GM12878 (cell line): ENCODE results near the gene PSMD12. TPM values are rescaled to one million over a fixed set of nuclear protein-coding genes. Genes with fewer than 3 reads are reported as not detected.

ENCODE experiments used
- ATAC-seq: fragments of 200-7000 bp; cut with Tn5 transposase; 3 replicates; pipeline ENCODE4 v1.9.1; 2020; ENCODE audit warnings: mild to moderate bottlenecking, moderate library complexity
- BruUV-seq: library from RNA; stranded (reverse); fragments of 400-500 nt; replicated peaks from 2 replicates; lab custom pipeline; 2021; lab: Mats Ljungman, UMichigan
- CTCF ChIA-PET: fragments of 300-600 bp; sonication (Branson Sonifier 250); formaldehyde crosslinking; extraction: SDS; loops from one replicate; lab custom pipeline; 2021; ENCODE audit warnings: inconsistent platforms; lab: Yijun Ruan, JAX
- POLR2A ChIA-PET: fragments of 350-600 bp; formaldehyde crosslinking; extraction: SDS; loops from one replicate; lab custom pipeline; 2021; ENCODE audit warnings: inconsistent platforms; lab: Charles Lee
- RAD21 ChIA-PET: fragments of 300-600 bp; sonication (Branson Sonifier 250); formaldehyde crosslinking; loops from one replicate; lab custom pipeline; 2023; ENCODE audit warnings: antibody characterized with exemption; ENCODE audit not compliant: unreplicated experiment; lab: Charles Lee
- SMC1A ChIA-PET: fragments of 300-600 bp; sonication (Branson Sonifier 250); formaldehyde crosslinking; loops from one replicate; lab custom pipeline; 2023; ENCODE audit not compliant: unreplicated experiment, uncharacterized antibody; lab: Charles Lee
- DNase-seq: peaks from one replicate; pipeline ENCODE4 v3.0.0-alpha.2; 2011; ENCODE audit warnings: low read depth, low spot score
- FAIRE-seq: peaks from 3 replicates; lab custom pipeline; 2011; peaks lifted over from hg19 to GRCh38; lab: Jason Lieb, UNC
- H2AFZ ChIP-seq: 2 replicates; pipeline ENCODE4 v1.6.0; 2011; ENCODE audit warnings: low read depth, low read length, control low read depth; ENCODE audit not compliant: control insufficient read depth
- H3K27ac ChIP-seq: 2 replicates; pipeline ENCODE4 v1.5.1; 2011; ENCODE audit warnings: control low read depth; ENCODE audit not compliant: control insufficient read depth, insufficient read depth
- H3K27me3 ChIP-seq, 2 experiments: replicated peaks in 1 of 2; 2 replicates each; pipeline versions ENCODE4 v1.6.0 to v1.6.1; 2011; ENCODE audit warnings: low read length in 1 of 2; ENCODE audit not compliant: control insufficient read depth in 2 of 2, insufficient read depth in 2 of 2
- H3K36me3 ChIP-seq, 2 experiments: 2 replicates each; pipeline ENCODE4 v1.5.1; 2011; ENCODE audit warnings: low read length in 1 of 2; ENCODE audit not compliant: control insufficient read depth in 2 of 2, insufficient read depth in 2 of 2
- H3K4me1 ChIP-seq: 2 replicates; pipeline ENCODE4 v1.6.1; 2011; ENCODE audit warnings: mild to moderate bottlenecking, low read length, moderate library complexity, mixed read lengths; ENCODE audit not compliant: control insufficient read depth, insufficient read depth
- H3K4me2 ChIP-seq: 2 replicates; pipeline ENCODE4 v1.6.0; 2011; ENCODE audit warnings: control low read depth; ENCODE audit not compliant: control insufficient read depth, insufficient read depth
- H3K4me3 ChIP-seq: fragments of 200-600 bp; sonication (generic); 2 replicates; pipeline ENCODE4 v1.5.1; 2016
- H3K79me2 ChIP-seq: 2 replicates; pipeline ENCODE4 v1.6.0; 2011; ENCODE audit warnings: low read length; ENCODE audit not compliant: control insufficient read depth, insufficient read depth
- H3K9ac ChIP-seq: 2 replicates; pipeline ENCODE4 v1.8.0; 2011; ENCODE audit warnings: low read length, control low read depth, mixed read lengths; ENCODE audit not compliant: control insufficient read depth, insufficient read depth
- H3K9me3 ChIP-seq: replicated peaks from 3 replicates; pipeline ENCODE4 v1.5.1; 2011; ENCODE audit warnings: mild to moderate bottlenecking, low read length; ENCODE audit not compliant: control insufficient read depth, insufficient read depth
- H4K20me1 ChIP-seq: 2 replicates; pipeline ENCODE4 v1.6.0; 2011; ENCODE audit not compliant: control insufficient read depth, insufficient read depth
- BMI1 ChIP-seq: fragments of 450-650 bp; IDR thresholded peaks from 2 replicates; pipeline ENCODE4 v1.6.1; 2016; ENCODE audit warnings: mild to moderate bottlenecking, moderate library complexity, borderline replicate concordance
- CBX3 ChIP-seq: fragments of 200-600 bp; sonication (generic); IDR thresholded peaks from 2 replicates; pipeline ENCODE4 v1.6.1; 2016; ENCODE audit warnings: low read depth, borderline replicate concordance
- RBBP5 ChIP-seq: fragments of 200-600 bp; sonication (generic); conservative IDR thresholded peaks from 2 replicates; pipeline ENCODE4 v1.6.1; 2016
- SMC3 ChIP-seq: IDR thresholded peaks from 2 replicates; pipeline ENCODE4 v1.6.1; 2011; ENCODE audit warnings: low read length, improper control_type of control experiment, borderline replicate concordance
- SPI1 ChIP-seq: IDR thresholded peaks from 2 replicates; pipeline ENCODE4 v1.6.1; 2011; ENCODE audit warnings: low read depth, mild to moderate bottlenecking, low read length, moderate library complexity, borderline replicate concordance; ENCODE audit not compliant: insufficient read depth
- TCF7 ChIP-seq: IDR thresholded peaks from 2 replicates; pipeline ENCODE4 v1.6.1; 2014; ENCODE audit warnings: antibody characterized with exemption, borderline replicate concordance
- ZNF384 ChIP-seq: IDR thresholded peaks from 2 replicates; pipeline ENCODE4 v1.6.1; 2012; ENCODE audit warnings: low read depth, mild to moderate bottlenecking, low read length, improper control_type of control experiment, borderline replicate concordance
- ZSCAN29 ChIP-seq: fragments of 450-650 bp; IDR thresholded peaks from 2 replicates; pipeline ENCODE4 v1.6.1; 2017; ENCODE audit warnings: mild to moderate bottlenecking, moderate library complexity
- WGBS: methylation state at CpG from one replicate; pipeline ENCODE4 v1.1.6; 2016; ENCODE audit warnings: low lambda C conversion rate; ENCODE audit not compliant: insufficient replicate concordance, insufficient coverage; ENCODE audit errors: missing lambda C conversion rate; 5-methylcytosine and 5-hydroxymethylcytosine counted together
- in situ Hi-C: fragments of 300-500 bp; cut with MboI; formaldehyde crosslinking; loops from 9 replicates; pipeline ENCODE4 v1.14.3; 2018; ENCODE audit warnings: mixed read lengths
- intact Hi-C: fragments of 100-400 bp; cut with micrococcal nuclease; formaldehyde crosslinking; loops from one replicate; pipeline ENCODE4 v1.14.2; 2022; ENCODE audit not compliant: unreplicated experiment
- polyA plus RNA-seq, 11 experiments: library from polyadenylated mRNA; depleted of rRNA in 4 of 11; unstranded in 6 of 11; stranded (reverse) in 5 of 11; fragments of >200 nt; fragmentation: Nextera tagmentation in 4 of 11; fragmentation: Illumina TruSeq in 1 of 11; extraction: Ambion mirVana in 4 of 11; extraction: Trizol in 1 of 11; gene quantifications; 1 replicate in 1 of 11; 2 replicates in 10 of 11; pipeline versions ENCODE4 v1.2.1 to v1.2.3, GENCODE V29; 2011 to 2016; ENCODE audit warnings: inconsistent platforms in 2 of 11, missing spikeins in 2 of 11, low read depth in 1 of 11
- total RNA-seq, 4 experiments: library from RNA; depleted of rRNA in 3 of 4; stranded (reverse); fragments of >200 nt in 3 of 4; fragmentation: Illumina TruSeq in 1 of 4; extraction: Trizol in 1 of 4; gene quantifications; 2 replicates each; pipeline versions ENCODE4 v1.2.1 to v1.2.3, GENCODE V29; 2013 to 2021
- TF ChIP-seq, protein P1 (sequence below): fragments of 450-650 bp; IDR thresholded peaks from 2 replicates; pipeline ENCODE4 v1.6.1; 2017; ENCODE audit warnings: mild to moderate bottlenecking
- TF ChIP-seq, protein P2 (sequence below): IDR thresholded peaks from 2 replicates; pipeline ENCODE4 v1.6.1; 2012; ENCODE audit warnings: low read length, inconsistent platforms

Gene PSMD12
- total and polyA plus RNA-seq, 10 of the 15 experiments (the other 5 are each of a cell fraction or from before 2014, with no cell fraction given) = 19.8 to 149 (median 47.5) TPM

DNA sequence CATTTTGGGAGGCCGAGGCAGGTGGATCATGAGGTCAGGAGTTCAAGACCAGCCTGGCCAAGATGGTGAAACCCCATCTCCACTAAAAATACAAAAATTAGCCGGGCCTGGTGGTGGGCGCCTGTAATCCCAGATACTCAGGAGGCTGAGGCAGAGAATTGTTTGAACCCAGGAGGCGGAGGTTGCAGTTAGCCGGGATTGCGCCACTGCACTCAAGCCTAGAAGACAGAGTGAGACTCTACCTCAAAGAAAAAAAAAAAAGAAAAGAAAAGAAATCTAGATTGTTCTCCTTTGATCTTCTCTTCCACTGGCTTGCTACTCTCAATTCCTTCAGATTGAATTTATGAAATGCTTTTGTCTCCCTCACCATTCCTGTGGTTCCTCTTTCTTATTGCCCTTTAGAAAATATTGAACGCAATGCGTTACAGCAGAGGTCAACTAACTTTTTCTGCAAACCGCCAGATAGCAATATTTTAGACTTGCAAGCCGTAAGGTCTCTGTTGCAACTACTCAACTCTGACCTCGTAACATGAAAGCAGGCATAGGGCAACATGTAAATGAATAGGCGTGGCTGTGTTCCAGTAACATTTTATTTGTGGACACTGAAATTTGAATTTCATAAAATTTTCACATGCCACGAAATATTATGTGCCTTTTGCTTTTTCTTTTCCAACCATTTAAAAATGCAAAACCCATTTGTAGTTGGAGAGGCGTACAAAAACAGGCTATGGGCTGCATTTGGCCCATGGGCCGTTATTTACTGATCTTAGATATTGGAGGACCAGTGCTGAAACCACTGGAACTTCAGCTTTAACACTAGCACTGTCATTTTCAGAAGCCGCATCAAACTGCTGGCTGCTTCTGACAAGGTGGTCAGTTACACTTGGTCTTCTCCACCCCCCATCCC lies 35.5 kb upstream of the PSMD12 start:
- no peak for TF ChIP-seq ZNF384
- TF ChIP-seq SPI1 = no peak
- no peak for TF ChIP-seq CBX3
- TF ChIP-seq, protein P1, sequence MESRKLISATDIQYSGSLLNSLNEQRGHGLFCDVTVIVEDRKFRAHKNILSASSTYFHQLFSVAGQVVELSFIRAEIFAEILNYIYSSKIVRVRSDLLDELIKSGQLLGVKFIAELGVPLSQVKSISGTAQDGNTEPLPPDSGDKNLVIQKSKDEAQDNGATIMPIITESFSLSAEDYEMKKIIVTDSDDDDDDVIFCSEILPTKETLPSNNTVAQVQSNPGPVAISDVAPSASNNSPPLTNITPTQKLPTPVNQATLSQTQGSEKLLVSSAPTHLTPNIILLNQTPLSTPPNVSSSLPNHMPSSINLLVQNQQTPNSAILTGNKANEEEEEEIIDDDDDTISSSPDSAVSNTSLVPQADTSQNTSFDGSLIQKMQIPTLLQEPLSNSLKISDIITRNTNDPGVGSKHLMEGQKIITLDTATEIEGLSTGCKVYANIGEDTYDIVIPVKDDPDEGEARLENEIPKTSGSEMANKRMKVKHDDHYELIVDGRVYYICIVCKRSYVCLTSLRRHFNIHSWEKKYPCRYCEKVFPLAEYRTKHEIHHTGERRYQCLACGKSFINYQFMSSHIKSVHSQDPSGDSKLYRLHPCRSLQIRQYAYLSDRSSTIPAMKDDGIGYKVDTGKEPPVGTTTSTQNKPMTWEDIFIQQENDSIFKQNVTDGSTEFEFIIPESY = no peak
- TF ChIP-seq BMI1 = no peak
- TF ChIP-seq TCF7 = no peak
- no peak for TF ChIP-seq SMC3
- TF ChIP-seq ZSCAN29 = no peak
- TF ChIP-seq, protein P2, sequence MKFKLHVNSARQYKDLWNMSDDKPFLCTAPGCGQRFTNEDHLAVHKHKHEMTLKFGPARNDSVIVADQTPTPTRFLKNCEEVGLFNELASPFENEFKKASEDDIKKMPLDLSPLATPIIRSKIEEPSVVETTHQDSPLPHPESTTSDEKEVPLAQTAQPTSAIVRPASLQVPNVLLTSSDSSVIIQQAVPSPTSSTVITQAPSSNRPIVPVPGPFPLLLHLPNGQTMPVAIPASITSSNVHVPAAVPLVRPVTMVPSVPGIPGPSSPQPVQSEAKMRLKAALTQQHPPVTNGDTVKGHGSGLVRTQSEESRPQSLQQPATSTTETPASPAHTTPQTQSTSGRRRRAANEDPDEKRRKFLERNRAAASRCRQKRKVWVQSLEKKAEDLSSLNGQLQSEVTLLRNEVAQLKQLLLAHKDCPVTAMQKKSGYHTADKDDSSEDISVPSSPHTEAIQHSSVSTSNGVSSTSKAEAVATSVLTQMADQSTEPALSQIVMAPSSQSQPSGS = no peak
- TF ChIP-seq RBBP5 = no peak
- FAIRE-seq (no peak), DNase-seq (no peak), ATAC-seq (no peak)
- no peaks in the 10 kb centered on the region for H3K9me3 ChIP-seq
- no TSS peak for BruUV-seq
- H3K36me3 ChIP-seq = 0 out of 4 replicates have a peak, but pooled peaks cover 0 to 2% of the 10 kb centered on the region in 2 experiments
- peaks cover 18% of the 10 kb centered on the region for H3K4me1 ChIP-seq
- H3K4me3 ChIP-seq = no peak overlapping the region
- ChIA-PET POLR2A (no interaction called here), CTCF (no interaction called here), SMC1A (no interaction called here), RAD21 (no interaction called here)
- intact Hi-C loops = no loop called here
- no peak overlapping the region for H3K27ac ChIP-seq
- 52% methylated on average over 16 of the region's 16 CpGs for WGBS
- no peaks in the 10 kb centered on the region for H3K27me3 ChIP-seq
- H3K79me2 ChIP-seq = peaks cover 34% of the 10 kb centered on the region
- in situ Hi-C loops = no loop called here
- H4K20me1 ChIP-seq = no peaks in the 10 kb centered on the region
- no peak overlapping the region for H3K9ac ChIP-seq
- H3K4me2 ChIP-seq = 0 out of 2 replicates have a peak overlapping the region, but pooled peaks have one; percentile 22
- H2AFZ ChIP-seq = no peak overlapping the region
